SK-N-SH (cell line): ENCODE data around the gene ANKRD13B. TPM values are rescaled to one million over a fixed set of nuclear protein-coding genes. Genes with fewer than 3 reads are reported as not detected.

Experiments used
- CTCF ChIA-PET: fragments of 300-600, 350-600 bp; formaldehyde crosslinking; extraction: SDS; loops from one replicate; lab custom pipeline; 2021; lab: Yijun Ruan, JAX
- POLR2A ChIA-PET: fragments of 350-600 bp; sonication (Branson Sonifier 250); formaldehyde crosslinking; extraction: SDS; loops from one replicate; lab custom pipeline; 2020; ENCODE audit warnings: antibody characterized with exemption, inconsistent platforms; lab: Yijun Ruan, JAX
- DNase-seq: peaks from one replicate; pipeline ENCODE4 v3.0.0; 2012
- H2AFZ ChIP-seq: fragments of 200-600 bp; sonication (generic); 2 replicates; pipeline ENCODE4 v1.8.1; 2016; ENCODE audit warnings: antibody characterized with exemption, mild to moderate bottlenecking, low read depth
- H3F3A ChIP-seq: fragments of 200-600 bp; sonication (generic); replicated peaks from 2 replicates; pipeline ENCODE3; 2016; ENCODE audit warnings: antibody characterized with exemption, mild to moderate bottlenecking; ENCODE audit not compliant: insufficient read depth
- H3K27ac ChIP-seq, 2 experiments: fragments of 200-500 bp in 1 of 2; fragments of 200-600 bp in 1 of 2; sonication (Bioruptor generic) in 1 of 2; sonication (generic), shearing (Covaris generic) in 1 of 2; 2 replicates each; pipeline versions ENCODE4 v1.5.1 to v1.6.1; 2014 to 2016; ENCODE audit warnings: low read depth in 2 of 2, inconsistent platforms in 1 of 2, low read length in 1 of 2, mild to moderate bottlenecking in 1 of 2, mixed read lengths in 1 of 2
- H3K27me3 ChIP-seq: fragments of 200-600 bp; sonication (generic), shearing (Covaris generic); 2 replicates; pipeline ENCODE4 v1.6.1; 2016; ENCODE audit warnings: mixed run types; ENCODE audit not compliant: insufficient read depth
- H3K36me3 ChIP-seq, 2 experiments: fragments of 200-500 bp in 1 of 2; fragments of 200-600 bp in 1 of 2; sonication (Bioruptor generic) in 1 of 2; sonication (generic) in 1 of 2; replicated peaks in 1 of 2; 2 replicates each; pipeline versions ENCODE3 to v1.5.1; 2014 to 2016; ENCODE audit warnings: low read length in 1 of 2, mild to moderate bottlenecking in 1 of 2; ENCODE audit not compliant: insufficient read depth in 2 of 2, control insufficient read depth in 1 of 2
- H3K4me1 ChIP-seq, 2 experiments: fragments of 200-500 bp in 1 of 2; fragments of 200-600 bp in 1 of 2; sonication (Bioruptor generic) in 1 of 2; sonication (generic), shearing (Covaris generic) in 1 of 2; 2 replicates each; pipeline versions ENCODE4 v1.5.1 to v1.6.1; 2014 to 2016; ENCODE audit warnings: low read depth in 1 of 2, low read length in 1 of 2, mixed run types in 1 of 2; ENCODE audit not compliant: insufficient read depth in 2 of 2, control insufficient read depth in 1 of 2
- H3K4me2 ChIP-seq: fragments of 200-600 bp; sonication (generic), shearing (Covaris generic); 2 replicates; pipeline ENCODE4 v1.6.1; 2017; ENCODE audit warnings: mixed run types
- H3K4me3 ChIP-seq, 2 experiments: fragments of 200-500 bp in 1 of 2; fragments of 200-600 bp in 1 of 2; sonication (Bioruptor generic) in 1 of 2; sonication (generic), shearing (Covaris generic) in 1 of 2; 2 replicates each; pipeline versions ENCODE4 v1.5.1 to v1.8.1; 2014 to 2016; ENCODE audit warnings: low read depth in 2 of 2, inconsistent platforms in 1 of 2, low read length in 1 of 2, mild to moderate bottlenecking in 1 of 2, mixed read lengths in 1 of 2, moderate library complexity in 1 of 2
- H3K79me2 ChIP-seq: fragments of 200-600 bp; sonication (generic); 2 replicates; pipeline ENCODE4 v1.8.1; 2017; ENCODE audit warnings: mild to moderate bottlenecking; ENCODE audit not compliant: insufficient read depth
- H3K9ac ChIP-seq: fragments of 200-600 bp; sonication (generic); 2 replicates; pipeline ENCODE4 v1.6.1; 2017; ENCODE audit warnings: mixed run types
- H3K9me2 ChIP-seq: fragments of 200-600 bp; sonication (generic); 2 replicates; pipeline ENCODE4 v1.6.1; 2017; ENCODE audit warnings: mixed run types
- H3K9me3 ChIP-seq: fragments of 200-600 bp; sonication (generic); 2 replicates; pipeline ENCODE4 v1.6.1; 2017; ENCODE audit warnings: mixed run types, mild to moderate bottlenecking, moderate library complexity
- H4K20me1 ChIP-seq: fragments of 200-600 bp; sonication (generic); 2 replicates; pipeline ENCODE4 v1.6.1; 2017; ENCODE audit warnings: mild to moderate bottlenecking, mixed run types; ENCODE audit not compliant: insufficient read depth
- CHD2 ChIP-seq: fragments of 150-350 bp; IDR thresholded peaks from 2 replicates; pipeline ENCODE4 v1.6.1; 2018; ENCODE audit warnings: low read length; ENCODE audit not compliant: partially characterized antibody
- ELF1 ChIP-seq: IDR thresholded peaks from 2 replicates; pipeline ENCODE4 v1.4.0; 2012
- NFIC ChIP-seq: IDR thresholded peaks from 2 replicates; pipeline ENCODE4 v1.4.0; 2012; ENCODE audit warnings: borderline replicate concordance
- RCOR1 ChIP-seq: fragments of 150-350 bp; IDR thresholded peaks from 2 replicates; pipeline ENCODE4 v1.6.1; 2017; ENCODE audit warnings: antibody characterized with exemption, low read length
- RFX5 ChIP-seq: IDR thresholded peaks from 2 replicates; pipeline ENCODE4 v1.6.1; 2012; ENCODE audit warnings: mild to moderate bottlenecking, improper control_type of control experiment, low read length
- SMC3 ChIP-seq: IDR thresholded peaks from 2 replicates; pipeline ENCODE4 v1.6.1; 2012; ENCODE audit warnings: low read depth, low read length, improper control_type of control experiment
- TAF1 ChIP-seq: IDR thresholded peaks from 2 replicates; pipeline ENCODE4 v1.6.1; 2012; ENCODE audit warnings: low read depth, mild to moderate bottlenecking, low read length, moderate library complexity, borderline replicate concordance
- USF1 ChIP-seq: IDR thresholded peaks from 2 replicates; pipeline ENCODE4 v1.4.0; 2012; ENCODE audit warnings: low read depth, borderline replicate concordance
- USF2 ChIP-seq: fragments of 150-350 bp; IDR thresholded peaks from 2 replicates; pipeline ENCODE4 v1.6.1; 2017; ENCODE audit warnings: antibody characterized with exemption, low read length, low read depth, borderline replicate concordance
- WGBS: methylation state at CpG from one replicate; pipeline ENCODE4 v1.1.6; 2017; ENCODE audit warnings: low lambda C conversion rate; 5-methylcytosine and 5-hydroxymethylcytosine counted together
- polyA plus RNA-seq, 3 experiments: library from polyadenylated mRNA; depleted of rRNA; stranded (reverse); fragments of >200 nt; gene quantifications; 2 replicates each; pipeline ENCODE4 v1.2.3, GENCODE V29; 2012
- TF ChIP-seq, protein P1 (sequence below): IDR thresholded peaks from 2 replicates; pipeline ENCODE4; 2012
- TF ChIP-seq, protein P2 (sequence below): fragments of 200-600 bp; sonication (generic); IDR thresholded peaks from 2 replicates; pipeline ENCODE4 v1.6.1; 2017; ENCODE audit warnings: antibody characterized with exemption, mild to moderate bottlenecking, moderate library complexity

ANKRD13B gene
- polyA plus RNA-seq, 1 of the 3 experiments (the other 2 are of a cell fraction): 16.1 TPM

DNA sequence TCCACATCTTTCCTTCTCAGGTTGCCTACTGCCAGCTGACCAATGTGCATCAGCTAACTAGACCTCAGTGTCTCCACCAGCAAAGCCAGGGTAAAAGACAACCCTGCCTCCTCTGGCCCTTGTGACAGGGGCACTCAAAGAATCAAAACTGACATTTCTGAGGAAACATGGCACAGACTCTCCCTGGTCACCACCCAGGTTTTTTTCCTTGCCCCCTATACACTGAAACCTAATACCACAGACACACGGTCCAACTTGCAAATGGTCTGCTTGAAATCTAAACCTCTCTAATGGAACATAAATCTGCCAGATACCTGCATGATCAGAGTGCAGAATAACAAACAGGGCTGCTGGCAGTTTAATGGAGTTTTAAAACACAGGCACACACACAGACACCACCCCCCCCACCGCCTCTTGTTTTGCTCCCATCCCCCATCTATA is 49.3 kb downstream of the ANKRD13B start (continued):
- no peak; the same call in 1 of the 2 replicates for TF ChIP-seq USF1
- TF ChIP-seq, protein P1, sequence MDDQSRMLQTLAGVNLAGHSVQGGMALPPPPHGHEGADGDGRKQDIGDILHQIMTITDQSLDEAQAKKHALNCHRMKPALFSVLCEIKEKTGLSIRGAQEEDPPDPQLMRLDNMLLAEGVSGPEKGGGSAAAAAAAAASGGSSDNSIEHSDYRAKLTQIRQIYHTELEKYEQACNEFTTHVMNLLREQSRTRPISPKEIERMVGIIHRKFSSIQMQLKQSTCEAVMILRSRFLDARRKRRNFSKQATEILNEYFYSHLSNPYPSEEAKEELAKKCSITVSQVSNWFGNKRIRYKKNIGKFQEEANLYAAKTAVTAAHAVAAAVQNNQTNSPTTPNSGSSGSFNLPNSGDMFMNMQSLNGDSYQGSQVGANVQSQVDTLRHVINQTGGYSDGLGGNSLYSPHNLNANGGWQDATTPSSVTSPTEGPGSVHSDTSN: peak; percentile 60
- no peak for TF ChIP-seq USF2
- no peak for TF ChIP-seq ELF1
- peak; percentile 79 for TF ChIP-seq CHD2
- TF ChIP-seq RFX5: peak; percentile 61; the same call in 1 of the 2 replicates
- no peak for TF ChIP-seq TAF1
- no peak for TF ChIP-seq NFIC

GRCh38 chr17:29643817-29644160 is 50.9 kb downstream of the ANKRD13B start:
- POLR2A ChIA-PET: interaction anchor here (1.0 to 1.2 kb wide), 2 partner anchors 78 to 349 kb away, joined by 3 to 5 read pairs; no protein-coding TSS in a partner anchor
- peaks cover 30% of the 10 kb centered on the region for H3F3A ChIP-seq
- no peak overlapping the region for H3K4me2 ChIP-seq
- peaks cover 6 to 10% of the 10 kb centered on the region in 2 experiments for H3K36me3 ChIP-seq
- H3K9me2 ChIP-seq: no peaks in the 10 kb centered on the region
- peak overlapping the region in 1 of 2 experiments; percentile 95; a peak in 2 of 4 replicates for H3K27ac ChIP-seq
- H4K20me1 ChIP-seq: no peaks in the 10 kb centered on the region
- WGBS: 40% methylated on average over 1 of the region's 1 CpG
- CTCF ChIA-PET: interaction anchor here (0.9 to 3.9 kb wide), 7 partner anchors 10 to 288 kb away, joined by 3 to 16 read pairs (median 3); no protein-coding TSS in a partner anchor
- H3K9ac ChIP-seq: no peak overlapping the region
- no peak for DNase-seq
- H2AFZ ChIP-seq: no peak overlapping the region
- no peak overlapping the region for H3K4me3 ChIP-seq
- no peaks in the 10 kb centered on the region for H3K9me3 ChIP-seq
- H3K27me3 ChIP-seq: no peaks in the 10 kb centered on the region
- TF ChIP-seq RCOR1 (0 out of 2 replicates have a peak, but pooled peaks have one; percentile 22), SMC3 (no peak)
- TF ChIP-seq, protein P2, sequence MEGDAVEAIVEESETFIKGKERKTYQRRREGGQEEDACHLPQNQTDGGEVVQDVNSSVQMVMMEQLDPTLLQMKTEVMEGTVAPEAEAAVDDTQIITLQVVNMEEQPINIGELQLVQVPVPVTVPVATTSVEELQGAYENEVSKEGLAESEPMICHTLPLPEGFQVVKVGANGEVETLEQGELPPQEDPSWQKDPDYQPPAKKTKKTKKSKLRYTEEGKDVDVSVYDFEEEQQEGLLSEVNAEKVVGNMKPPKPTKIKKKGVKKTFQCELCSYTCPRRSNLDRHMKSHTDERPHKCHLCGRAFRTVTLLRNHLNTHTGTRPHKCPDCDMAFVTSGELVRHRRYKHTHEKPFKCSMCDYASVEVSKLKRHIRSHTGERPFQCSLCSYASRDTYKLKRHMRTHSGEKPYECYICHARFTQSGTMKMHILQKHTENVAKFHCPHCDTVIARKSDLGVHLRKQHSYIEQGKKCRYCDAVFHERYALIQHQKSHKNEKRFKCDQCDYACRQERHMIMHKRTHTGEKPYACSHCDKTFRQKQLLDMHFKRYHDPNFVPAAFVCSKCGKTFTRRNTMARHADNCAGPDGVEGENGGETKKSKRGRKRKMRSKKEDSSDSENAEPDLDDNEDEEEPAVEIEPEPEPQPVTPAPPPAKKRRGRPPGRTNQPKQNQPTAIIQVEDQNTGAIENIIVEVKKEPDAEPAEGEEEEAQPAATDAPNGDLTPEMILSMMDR: no peak
- no peaks in the 10 kb centered on the region for H3K79me2 ChIP-seq
- peaks cover 60 to 62% of the 10 kb centered on the region in 2 experiments; a peak in 3 of 4 replicates for H3K4me1 ChIP-seq
